A549 (cell line): ENCODE data around the gene PHF20. TPM values are rescaled to one million over a fixed set of nuclear protein-coding genes. Genes with fewer than 3 reads are reported as not detected.

Experiments used
- ATAC-seq, 2 experiments: fragments of 200-7000 bp in 1 of 2; fragments of >200 bp in 1 of 2; cut with Nextera tagmentation in 1 of 2; cut with Tn5 transposase in 1 of 2; 3 replicates each; pipeline versions ENCODE4 v1.8.0 to v1.9.1; 2018 to 2020; ENCODE audit warnings: mild to moderate bottlenecking in 1 of 2, moderate library complexity in 1 of 2
- CTCF ChIA-PET: fragments of 300-600 bp; sonication (Branson Sonifier 250); formaldehyde crosslinking; extraction: SDS; loops from one replicate; lab custom pipeline; 2021; ENCODE audit warnings: antibody characterized with exemption, inconsistent platforms; lab: Yijun Ruan, JAX
- POLR2A ChIA-PET: fragments of 350-600 bp; formaldehyde crosslinking; extraction: SDS; loops from one replicate; lab custom pipeline; 2021; ENCODE audit warnings: antibody characterized with exemption, inconsistent platforms; lab: Yijun Ruan, JAX
- DNase-seq, 2 experiments: peaks; one replicate each; pipeline versions ENCODE4 v3.0.0 to v3.0.0-alpha.2; 2011 to 2016; ENCODE audit warnings: low read depth in 1 of 2, low spot score in 1 of 2
- FAIRE-seq: peaks from 2 replicates; lab custom pipeline; 2011; peaks lifted over from hg19 to GRCh38; lab: Jason Lieb, UNC
- H3K27ac ChIP-seq, 2 experiments: fragments of >200 bp; sonication (Bioruptor Twin); formaldehyde crosslinking; 3 replicates each; pipeline ENCODE4 v1.5.1; 2016 to 2017
- H3K4me1 ChIP-seq: fragments of >200 bp; sonication (Bioruptor Twin); formaldehyde crosslinking; 3 replicates; pipeline ENCODE4 v1.6.1; 2016
- H3K4me2 ChIP-seq: fragments of >200 bp; sonication (Bioruptor Twin); formaldehyde crosslinking; 3 replicates; pipeline ENCODE4 v1.6.1; 2016
- H3K4me3 ChIP-seq: fragments of >200 bp; sonication (Bioruptor Twin); formaldehyde crosslinking; 3 replicates; pipeline ENCODE4 v1.5.1; 2016
- H3K9me3 ChIP-seq: fragments of >200 bp; sonication (Bioruptor Twin); formaldehyde crosslinking; 3 replicates; pipeline ENCODE4 v1.6.1; 2016
- ATOH8 ChIP-seq: fragments of 250-450 bp; sonication (Bioruptor Pico); IDR thresholded peaks from 2 replicates; pipeline ENCODE4 v1.5.0; 2020; ENCODE audit warnings: low read depth, mild to moderate bottlenecking, moderate library complexity
- BHLHE40 ChIP-seq: IDR thresholded peaks from 2 replicates; pipeline ENCODE4 v1.6.1; 2012; ENCODE audit warnings: low read depth, low read length, inconsistent platforms
- CEBPB ChIP-seq, 2 experiments: fragments of >200 bp in 1 of 2; sonication (Bioruptor Twin) in 1 of 2; formaldehyde crosslinking in 1 of 2; IDR thresholded peaks; 2 replicates each; pipeline ENCODE4 v1.6.1; 2012 to 2016
- CHD4 ChIP-seq: fragments of 200-600 bp; sonication (generic); IDR thresholded peaks from 2 replicates; pipeline ENCODE4 v1.6.1; 2016; ENCODE audit warnings: antibody characterized with exemption, mild to moderate bottlenecking, borderline replicate concordance
- CTCF ChIP-seq: fragments of >200 bp; sonication (Bioruptor Twin); formaldehyde crosslinking; IDR thresholded peaks from 3 replicates; pipeline ENCODE4 v1.5.1; 2016
- E2F6 ChIP-seq: IDR thresholded peaks from 2 replicates; pipeline ENCODE4 v1.6.1; 2012; ENCODE audit warnings: low read depth, borderline replicate concordance
- EHF ChIP-seq: fragments of 250-450 bp; sonication (Bioruptor Pico); IDR thresholded peaks from 2 replicates; pipeline ENCODE4 v1.5.0; 2020; ENCODE audit warnings: mild to moderate bottlenecking
- EHMT2 ChIP-seq: fragments of 200-600 bp; sonication (generic); IDR thresholded peaks from 2 replicates; pipeline ENCODE4 v1.6.1; 2016; ENCODE audit warnings: antibody characterized with exemption, low read depth, mild to moderate bottlenecking, moderate library complexity
- EP300 ChIP-seq, 2 experiments: fragments of >200 bp; sonication (Bioruptor Twin); formaldehyde crosslinking; IDR thresholded peaks; 2 replicates in 1 of 2; 3 replicates in 1 of 2; pipeline ENCODE4 v1.6.1; 2016 to 2017
- ESRRA ChIP-seq: fragments of 150-350 bp; IDR thresholded peaks from 2 replicates; pipeline ENCODE4 v1.6.1; 2014; ENCODE audit warnings: mild to moderate bottlenecking, low read length, borderline replicate concordance
- FOSB ChIP-seq: fragments of 250-450 bp; sonication (Bioruptor Pico); IDR thresholded peaks from 2 replicates; pipeline ENCODE4 v1.5.0; 2020; ENCODE audit warnings: mild to moderate bottlenecking, moderate library complexity
- FOSL2 ChIP-seq, 2 experiments: fragments of 450-650 bp in 1 of 2; fragments of >200 bp in 1 of 2; sonication (Bioruptor Twin) in 1 of 2; formaldehyde crosslinking; IDR thresholded peaks; 2 replicates each; pipeline versions ENCODE4 v1.5.0 to v1.6.1; 2016 to 2020; ENCODE audit warnings: mild to moderate bottlenecking in 1 of 2, moderate library complexity in 1 of 2
- FOXS1 ChIP-seq: fragments of 250-450 bp; sonication (Bioruptor Pico); IDR thresholded peaks from 2 replicates; pipeline ENCODE4 v1.5.0; 2020; ENCODE audit warnings: mild to moderate bottlenecking, moderate library complexity
- GATA3 ChIP-seq: IDR thresholded peaks from 2 replicates; pipeline ENCODE4 v1.6.1; 2012; ENCODE audit warnings: borderline replicate concordance
- HEYL ChIP-seq: fragments of 250-450 bp; sonication (Bioruptor Pico); IDR thresholded peaks from 2 replicates; pipeline ENCODE4 v1.8.0; 2021; ENCODE audit warnings: mild to moderate bottlenecking, moderate library complexity
- HMGXB4 ChIP-seq: fragments of 250-450 bp; sonication (Bioruptor Pico); IDR thresholded peaks from 2 replicates; pipeline ENCODE4 v1.5.0; 2021; ENCODE audit warnings: mild to moderate bottlenecking, moderate library complexity, borderline replicate concordance
- JUN ChIP-seq, 2 experiments: fragments of >200 bp; sonication (Bioruptor Twin); formaldehyde crosslinking; IDR thresholded peaks; 2 replicates in 1 of 2; 3 replicates in 1 of 2; pipeline ENCODE4 v1.6.1; 2016 to 2017
- JUNB ChIP-seq: fragments of >200 bp; sonication (Bioruptor Twin); formaldehyde crosslinking; IDR thresholded peaks from 2 replicates; pipeline ENCODE4 v1.6.1; 2016
- MAX ChIP-seq: IDR thresholded peaks from 2 replicates; pipeline ENCODE4 v1.6.1; 2012
- NFE2L2 ChIP-seq: fragments of 150-350 bp; conservative IDR thresholded peaks from 2 replicates; pipeline ENCODE4 v1.6.1; 2014; ENCODE audit warnings: low read length
- PHF8 ChIP-seq: fragments of 200-600 bp; sonication (generic); IDR thresholded peaks from 2 replicates; pipeline ENCODE4 v1.6.1; 2016; ENCODE audit warnings: low read depth, mild to moderate bottlenecking, antibody characterized with exemption, moderate library complexity, borderline replicate concordance
- RAD21 ChIP-seq, 2 experiments: fragments of >200 bp in 1 of 2; sonication (Bioruptor Twin) in 1 of 2; formaldehyde crosslinking in 1 of 2; IDR thresholded peaks in 1 of 2; conservative IDR thresholded peaks in 1 of 2; 2 replicates in 1 of 2; 3 replicates in 1 of 2; pipeline ENCODE4 v1.6.1; 2012 to 2018; ENCODE audit warnings: inconsistent platforms in 1 of 2
- RARB ChIP-seq: fragments of 250-450 bp; sonication (Bioruptor Pico); IDR thresholded peaks from 2 replicates; pipeline ENCODE4 v1.8.0; 2021; ENCODE audit warnings: mild to moderate bottlenecking, moderate library complexity
- RCOR1 ChIP-seq: fragments of 150-350 bp; IDR thresholded peaks from 2 replicates; pipeline ENCODE4 v1.6.1; 2014; ENCODE audit warnings: antibody characterized with exemption, low read length, low read depth
- SMC3 ChIP-seq: fragments of >200 bp; sonication (Bioruptor Twin); formaldehyde crosslinking; IDR thresholded peaks from 3 replicates; pipeline ENCODE4 v1.6.1; 2018; ENCODE audit warnings: inconsistent platforms
- SREBF2 ChIP-seq: fragments of 450-650 bp; IDR thresholded peaks from 2 replicates; pipeline ENCODE4 v1.6.1; 2014; ENCODE audit warnings: mild to moderate bottlenecking, moderate library complexity
- TP53 ChIP-seq: fragments of 250-450 bp; sonication (Bioruptor Pico); IDR thresholded peaks from 2 replicates; pipeline ENCODE4 v1.5.0; 2021; ENCODE audit warnings: mild to moderate bottlenecking, moderate library complexity
- ZC3H11A ChIP-seq: fragments of 450-650 bp; IDR thresholded peaks from 2 replicates; pipeline ENCODE4 v1.6.1; 2014; ENCODE audit warnings: antibody characterized with exemption, mild to moderate bottlenecking
- ZFP36 ChIP-seq: fragments of 450-650 bp; IDR thresholded peaks from 2 replicates; pipeline ENCODE4 v1.6.1; 2014; ENCODE audit warnings: borderline replicate concordance; ENCODE audit not compliant: partially characterized antibody
- ZSCAN20 ChIP-seq: fragments of 250-450 bp; sonication (Bioruptor Pico); IDR thresholded peaks from 2 replicates; pipeline ENCODE4 v1.8.0; 2022; ENCODE audit warnings: mild to moderate bottlenecking, moderate library complexity
- WGBS: methylation state at CpG from one replicate; pipeline ENCODE4 v1.1.6; 2017; ENCODE audit errors: missing lambda C conversion rate; 5-methylcytosine and 5-hydroxymethylcytosine counted together
- polyA plus RNA-seq, 4 experiments: library from polyadenylated mRNA; depleted of rRNA in 3 of 4; stranded (reverse); fragments of >200 nt; fragmentation: RNase III in 1 of 4; extraction: RNeasy Plus Mini Kit Qiagen cat#74134 plus additional on column Dnase treatment in 1 of 4; gene quantifications; 2 replicates in 3 of 4; 3 replicates in 1 of 4; pipeline ENCODE4 v1.2.3, GENCODE V29; 2011 to 2017

The PHF20 gene
- polyA plus RNA-seq, 2 of the 4 experiments (the other 2 are of a cell fraction) = 24.0 to 32.8 TPM

GRCh38 chr20:35883336-35883777 lies 111.5 kb downstream of the PHF20 start:
- H3K4me3 ChIP-seq = peak overlapping the region; percentile 15
- TF ChIP-seq SREBF2 (no peak), MAX (no peak), E2F6 (no peak), ZFP36 (no peak), CEBPB (IDR thresholded peaks at IDR 0.05) (no peak), RCOR1 (no peak), FOSL2 (IDR thresholded peaks at IDR 0.05) (no peak), FOSL2 (CRISPR knock-in tag; IDR thresholded peaks at IDR 0.05) (no peak), TP53 (CRISPR knock-in tag) (no peak; the same call in 1 of the 2 replicates), RAD21 (conservative IDR thresholded peaks at IDR 0.05 in 1 of 2, IDR thresholded peaks at IDR 0.05 in 1 of 2) (no peak), ZC3H11A (no peak), HEYL (CRISPR knock-in tag) (no peak), GATA3 (no peak), RARB (no peak), CHD4 (no peak), HMGXB4 (no peak), ESRRA (no peak), ZSCAN20 (CRISPR knock-in tag) (no peak), ATOH8 (CRISPR knock-in tag) (no peak), FOXS1 (CRISPR knock-in tag) (no peak), NFE2L2 (no peak)
- TF ChIP-seq, all 56 proteins: peak for 0
- peak in 1 of 2 experiments; percentile 10; a peak in 3 of 6 replicates for ATAC-seq

GRCh38 chr20:35883778-35884540 lies 112.1 kb downstream of the PHF20 start:
- 2% methylated on average over 10 of the region's 10 CpGs for WGBS
- ATAC-seq = peak; percentile 93 to 97
- TF ChIP-seq EHF (no peak), SMC3 (peak; percentile 91), PHF8 (no peak), GATA3 (peak; percentile 57; the same call in 1 of the 2 replicates), FOSB (CRISPR knock-in tag) (no peak), FOSL2 (IDR thresholded peaks at IDR 0.05) (0 out of 2 replicates have a peak, but pooled peaks have one; percentile 13), FOSL2 (CRISPR knock-in tag; IDR thresholded peaks at IDR 0.05) (peak; percentile 91), JUNB (peak; percentile 48), JUN (IDR thresholded peaks at IDR 0.05) (peak; percentile 74 to 87; a peak in 4 of 5 replicates), BHLHE40 (no peak), EHMT2 (no peak), EP300 (IDR thresholded peaks at IDR 0.05) (peak; percentile 30 to 79; a peak in 2 of 5 replicates), TP53 (CRISPR knock-in tag) (no peak), CTCF (peak; percentile 89)

More at GRCh38 chr20:35883336-35883777, 111.5 kb downstream of the PHF20 start:
- peak overlapping the region; percentile 90 to 93 for H3K27ac ChIP-seq
- H3K4me1 ChIP-seq = peaks cover 57% of the 10 kb centered on the region
- peak overlapping the region; percentile 80 for H3K4me2 ChIP-seq
- FAIRE-seq (no peak), DNase-seq (no peak)
- ChIA-PET CTCF (interaction anchor here (0.7 to 3.7 kb wide), 23 partner anchors 8 to 552 kb away, joined by 3 to 31 read pairs (median 5); partner anchors contain the start of genes PHF20, RBM39 and SCAND1), POLR2A (interaction anchor here (0.5 to 4.7 kb wide), 9 partner anchors 8 to 267 kb away, joined by 3 to 83 read pairs (median 5); partner anchors contain the start of genes RBM39, SCAND1 and SPAG4)
- H3K9me3 ChIP-seq = no peaks in the 10 kb centered on the region
- 31% methylated on average over 6 of the region's 6 CpGs for WGBS

More at GRCh38 chr20:35883778-35884540, 112.1 kb downstream of the PHF20 start:
- peak; percentile 84 to 97 for DNase-seq
- ChIA-PET POLR2A (interaction anchor here (0.5 to 4.7 kb wide), 19 partner anchors 9 to 268 kb away, joined by 3 to 83 read pairs (median 4); partner anchors contain the start of genes PHF20, RBM39, SCAND1 and SPAG4), CTCF (interaction anchor here (0.6 to 3.7 kb wide), 45 partner anchors 9 to 420 kb away, joined by 3 to 31 read pairs (median 5); partner anchors contain the start of genes PHF20, RBM39 and SCAND1)
- peak overlapping the region; percentile 90 to 93 for H3K27ac ChIP-seq
- peak; percentile 28 for FAIRE-seq
- H3K9me3 ChIP-seq = no peaks in the 10 kb centered on the region
- H3K4me2 ChIP-seq = peak overlapping the region; percentile 80
- peak overlapping the region; percentile 15 for H3K4me3 ChIP-seq
- H3K4me1 ChIP-seq = peaks cover 58% of the 10 kb centered on the region
